GM12878 (cell line): ENCODE data around the gene EPHB1. TPM values are rescaled to one million over a fixed set of nuclear protein-coding genes. Genes with fewer than 3 reads are reported as not detected.

Experiments
- BRCA1 ChIP-seq: IDR thresholded peaks from 2 replicates; pipeline ENCODE4 v1.6.1; 2011; ENCODE audit warnings: low read depth, low read length, improper control_type of control experiment
- EZH2 ChIP-seq: IDR thresholded peaks from 2 replicates; pipeline ENCODE4 v1.6.1; 2012; ENCODE audit warnings: low read depth, mild to moderate bottlenecking, control low read depth, inconsistent platforms, low read length, borderline replicate concordance; ENCODE audit not compliant: control insufficient read depth
- GATAD2B ChIP-seq: fragments of 450-650 bp; conservative IDR thresholded peaks from 2 replicates; pipeline ENCODE4 v1.6.1; 2017; ENCODE audit warnings: low read depth, mild to moderate bottlenecking, moderate library complexity
- HDGF ChIP-seq: fragments of 450-650 bp; IDR thresholded peaks from 2 replicates; pipeline ENCODE4 v1.6.1; 2016; ENCODE audit warnings: antibody characterized with exemption
- IKZF1 ChIP-seq: fragments of 450-650 bp; conservative IDR thresholded peaks from 2 replicates; pipeline ENCODE4 v1.6.1; 2017; ENCODE audit warnings: antibody characterized with exemption, mild to moderate bottlenecking
- MEF2B ChIP-seq: fragments of 450-650 bp; IDR thresholded peaks from 2 replicates; pipeline ENCODE4 v1.6.1; 2018; ENCODE audit warnings: mild to moderate bottlenecking, moderate library complexity; ENCODE audit not compliant: partially characterized antibody, poor library complexity, severe bottlenecking
- MXI1 ChIP-seq: fragments of 150-350 bp; IDR thresholded peaks from 2 replicates; pipeline ENCODE4 v1.6.1; 2011; ENCODE audit warnings: low read depth, mild to moderate bottlenecking, inconsistent platforms, low read length, improper control_type of control experiment
- NR2F1 ChIP-seq: fragments of 450-650 bp; conservative IDR thresholded peaks from 2 replicates; pipeline ENCODE4 v1.6.1; 2017; ENCODE audit warnings: mild to moderate bottlenecking
- PAX8 ChIP-seq: fragments of 450-650 bp; IDR thresholded peaks from 2 replicates; pipeline ENCODE4 v1.6.1; 2017; ENCODE audit warnings: mild to moderate bottlenecking, moderate library complexity
- POLR2AphosphoS2 ChIP-seq: IDR thresholded peaks from 2 replicates; pipeline ENCODE4 v1.6.1; 2011; ENCODE audit warnings: low read depth, mild to moderate bottlenecking, low read length, improper control_type of control experiment, moderate library complexity
- RBBP5 ChIP-seq: fragments of 200-600 bp; sonication (generic); conservative IDR thresholded peaks from 2 replicates; pipeline ENCODE4 v1.6.1; 2016
- SREBF1 ChIP-seq: IDR thresholded peaks from 2 replicates; pipeline ENCODE4 v1.6.1; 2012; ENCODE audit warnings: mild to moderate bottlenecking, low read length
- STAT3 ChIP-seq: IDR thresholded peaks from 2 replicates; pipeline ENCODE4 v1.6.1; 2011; ENCODE audit warnings: low read depth, low read length, improper control_type of control experiment
- SUPT20H ChIP-seq: IDR thresholded peaks from 2 replicates; pipeline ENCODE4 v1.6.1; 2011; ENCODE audit warnings: low read depth, mild to moderate bottlenecking, low read length, moderate library complexity, borderline replicate concordance; ENCODE audit not compliant: control insufficient read depth
- TCF12 ChIP-seq: IDR thresholded peaks from 2 replicates; pipeline ENCODE4 v1.6.1; 2011; ENCODE audit warnings: low read depth, mild to moderate bottlenecking, low read length
- ZBED1 ChIP-seq: IDR thresholded peaks from 2 replicates; pipeline ENCODE4 v1.6.1; 2016; ENCODE audit warnings: borderline replicate concordance
- ZNF274 ChIP-seq: IDR thresholded peaks from one replicate; pipeline ENCODE4 v1.8.0; 2011; ENCODE audit not compliant: insufficient read length, insufficient read depth
- polyA plus RNA-seq, 11 experiments: library from polyadenylated mRNA; depleted of rRNA in 4 of 11; unstranded in 6 of 11; stranded (reverse) in 5 of 11; fragments of >200 nt; fragmentation: Nextera tagmentation in 4 of 11; fragmentation: Illumina TruSeq in 1 of 11; extraction: Ambion mirVana in 4 of 11; extraction: Trizol in 1 of 11; gene quantifications; 1 replicate in 1 of 11; 2 replicates in 10 of 11; pipeline versions ENCODE4 v1.2.1 to v1.2.3, GENCODE V29; 2011 to 2016; ENCODE audit warnings: inconsistent platforms in 2 of 11, missing spikeins in 2 of 11, low read depth in 1 of 11
- total RNA-seq, 4 experiments: library from RNA; depleted of rRNA in 3 of 4; stranded (reverse); fragments of >200 nt in 3 of 4; fragmentation: Illumina TruSeq in 1 of 4; extraction: Trizol in 1 of 4; gene quantifications; 2 replicates each; pipeline versions ENCODE4 v1.2.1 to v1.2.3, GENCODE V29; 2013 to 2021
- TF ChIP-seq, protein P1 (sequence below): fragments of 450-650 bp; IDR thresholded peaks from 2 replicates; pipeline ENCODE4 v1.6.1; 2017; ENCODE audit warnings: mild to moderate bottlenecking
- TF ChIP-seq, protein P2 (sequence below): fragments of 450-650 bp; IDR thresholded peaks from 2 replicates; pipeline ENCODE4 v1.6.1; 2017; ENCODE audit warnings: low read depth, mild to moderate bottlenecking, moderate library complexity
- TF ChIP-seq, protein P3 (sequence below): fragments of 450-650 bp; formaldehyde crosslinking; IDR thresholded peaks from 2 replicates; pipeline ENCODE4 v1.5.0; 2022; ENCODE audit warnings: mild to moderate bottlenecking, missing genetic modification characterization
- TF ChIP-seq, protein P4 (sequence below): fragments of 450-650 bp; IDR thresholded peaks from 2 replicates; pipeline ENCODE4 v1.6.1; 2018; ENCODE audit warnings: borderline replicate concordance, mild to moderate bottlenecking; ENCODE audit not compliant: partially characterized antibody

EPHB1 gene
- total and polyA plus RNA-seq, 10 of the 15 experiments (the other 5 are each of a cell fraction or from before 2014, with no cell fraction given), result 0.33 to 23.8 (median 1.2) TPM

DNA sequence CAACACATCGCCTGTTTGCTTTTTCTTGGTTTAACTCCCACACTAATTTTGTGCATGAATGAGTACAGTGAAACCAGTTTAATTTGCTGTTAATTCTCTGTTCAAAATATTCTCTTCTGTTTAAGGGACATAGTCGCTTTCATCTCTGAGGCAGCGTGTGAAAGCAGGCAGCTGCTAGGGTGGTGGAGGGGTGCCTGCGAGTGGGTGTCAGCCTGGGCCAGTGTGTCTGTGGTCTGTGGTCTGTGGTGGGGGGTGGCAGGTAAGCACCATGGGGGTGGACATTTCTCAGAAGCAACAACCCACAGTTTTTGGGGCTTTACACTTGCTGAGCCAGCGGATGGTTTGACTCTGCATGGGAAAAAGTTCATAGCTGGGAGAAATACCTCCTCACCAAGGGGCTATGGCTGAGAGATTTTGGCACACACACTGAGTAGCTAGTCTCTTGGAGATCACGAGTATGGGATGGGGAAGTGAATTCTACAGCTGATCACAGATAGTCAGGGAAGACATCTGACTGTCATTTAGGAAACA lies 109.2 kb downstream of the EPHB1 start (continued):
- TF ChIP-seq SUPT20H (no peak), EZH2 (peak; percentile 91; the same call in 1 of the 2 replicates), HDGF (no peak), MEF2B (peak; percentile 95), NR2F1 (peak; percentile 91), PAX8 (no peak), RBBP5 (no peak), MXI1 (peak; percentile 89), ZNF274 (no peak), GATAD2B (peak; percentile 100), POLR2AphosphoS2 (no peak), IKZF1 (peak; percentile 97), STAT3 (no peak), TCF12 (peak; percentile 100), ZBED1 (0 out of 2 replicates have a peak, but pooled peaks have one; percentile 22), BRCA1 (no peak), SREBF1 (no peak)
- TF ChIP-seq, protein P1, sequence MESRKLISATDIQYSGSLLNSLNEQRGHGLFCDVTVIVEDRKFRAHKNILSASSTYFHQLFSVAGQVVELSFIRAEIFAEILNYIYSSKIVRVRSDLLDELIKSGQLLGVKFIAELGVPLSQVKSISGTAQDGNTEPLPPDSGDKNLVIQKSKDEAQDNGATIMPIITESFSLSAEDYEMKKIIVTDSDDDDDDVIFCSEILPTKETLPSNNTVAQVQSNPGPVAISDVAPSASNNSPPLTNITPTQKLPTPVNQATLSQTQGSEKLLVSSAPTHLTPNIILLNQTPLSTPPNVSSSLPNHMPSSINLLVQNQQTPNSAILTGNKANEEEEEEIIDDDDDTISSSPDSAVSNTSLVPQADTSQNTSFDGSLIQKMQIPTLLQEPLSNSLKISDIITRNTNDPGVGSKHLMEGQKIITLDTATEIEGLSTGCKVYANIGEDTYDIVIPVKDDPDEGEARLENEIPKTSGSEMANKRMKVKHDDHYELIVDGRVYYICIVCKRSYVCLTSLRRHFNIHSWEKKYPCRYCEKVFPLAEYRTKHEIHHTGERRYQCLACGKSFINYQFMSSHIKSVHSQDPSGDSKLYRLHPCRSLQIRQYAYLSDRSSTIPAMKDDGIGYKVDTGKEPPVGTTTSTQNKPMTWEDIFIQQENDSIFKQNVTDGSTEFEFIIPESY, result no peak
- TF ChIP-seq, protein P2, sequence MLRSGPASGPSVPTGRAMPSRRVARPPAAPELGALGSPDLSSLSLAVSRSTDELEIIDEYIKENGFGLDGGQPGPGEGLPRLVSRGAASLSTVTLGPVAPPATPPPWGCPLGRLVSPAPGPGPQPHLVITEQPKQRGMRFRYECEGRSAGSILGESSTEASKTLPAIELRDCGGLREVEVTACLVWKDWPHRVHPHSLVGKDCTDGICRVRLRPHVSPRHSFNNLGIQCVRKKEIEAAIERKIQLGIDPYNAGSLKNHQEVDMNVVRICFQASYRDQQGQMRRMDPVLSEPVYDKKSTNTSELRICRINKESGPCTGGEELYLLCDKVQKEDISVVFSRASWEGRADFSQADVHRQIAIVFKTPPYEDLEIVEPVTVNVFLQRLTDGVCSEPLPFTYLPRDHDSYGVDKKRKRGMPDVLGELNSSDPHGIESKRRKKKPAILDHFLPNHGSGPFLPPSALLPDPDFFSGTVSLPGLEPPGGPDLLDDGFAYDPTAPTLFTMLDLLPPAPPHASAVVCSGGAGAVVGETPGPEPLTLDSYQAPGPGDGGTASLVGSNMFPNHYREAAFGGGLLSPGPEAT, result peak; percentile 95
- TF ChIP-seq, protein P3, sequence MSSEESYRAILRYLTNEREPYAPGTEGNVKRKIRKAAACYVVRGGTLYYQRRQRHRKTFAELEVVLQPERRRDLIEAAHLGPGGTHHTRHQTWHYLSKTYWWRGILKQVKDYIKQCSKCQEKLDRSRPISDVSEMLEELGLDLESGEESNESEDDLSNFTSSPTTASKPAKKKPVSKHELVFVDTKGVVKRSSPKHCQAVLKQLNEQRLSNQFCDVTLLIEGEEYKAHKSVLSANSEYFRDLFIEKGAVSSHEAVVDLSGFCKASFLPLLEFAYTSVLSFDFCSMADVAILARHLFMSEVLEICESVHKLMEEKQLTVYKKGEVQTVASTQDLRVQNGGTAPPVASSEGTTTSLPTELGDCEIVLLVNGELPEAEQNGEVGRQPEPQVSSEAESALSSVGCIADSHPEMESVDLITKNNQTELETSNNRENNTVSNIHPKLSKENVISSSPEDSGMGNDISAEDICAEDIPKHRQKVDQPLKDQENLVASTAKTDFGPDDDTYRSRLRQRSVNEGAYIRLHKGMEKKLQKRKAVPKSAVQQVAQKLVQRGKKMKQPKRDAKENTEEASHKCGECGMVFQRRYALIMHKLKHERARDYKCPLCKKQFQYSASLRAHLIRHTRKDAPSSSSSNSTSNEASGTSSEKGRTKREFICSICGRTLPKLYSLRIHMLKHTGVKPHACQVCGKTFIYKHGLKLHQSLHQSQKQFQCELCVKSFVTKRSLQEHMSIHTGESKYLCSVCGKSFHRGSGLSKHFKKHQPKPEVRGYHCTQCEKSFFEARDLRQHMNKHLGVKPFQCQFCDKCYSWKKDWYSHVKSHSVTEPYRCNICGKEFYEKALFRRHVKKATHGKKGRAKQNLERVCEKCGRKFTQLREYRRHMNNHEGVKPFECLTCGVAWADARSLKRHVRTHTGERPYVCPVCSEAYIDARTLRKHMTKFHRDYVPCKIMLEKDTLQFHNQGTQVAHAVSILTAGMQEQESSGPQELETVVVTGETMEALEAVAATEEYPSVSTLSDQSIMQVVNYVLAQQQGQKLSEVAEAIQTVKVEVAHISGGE (CRISPR knock-in tag), result no peak
- TF ChIP-seq, protein P4, sequence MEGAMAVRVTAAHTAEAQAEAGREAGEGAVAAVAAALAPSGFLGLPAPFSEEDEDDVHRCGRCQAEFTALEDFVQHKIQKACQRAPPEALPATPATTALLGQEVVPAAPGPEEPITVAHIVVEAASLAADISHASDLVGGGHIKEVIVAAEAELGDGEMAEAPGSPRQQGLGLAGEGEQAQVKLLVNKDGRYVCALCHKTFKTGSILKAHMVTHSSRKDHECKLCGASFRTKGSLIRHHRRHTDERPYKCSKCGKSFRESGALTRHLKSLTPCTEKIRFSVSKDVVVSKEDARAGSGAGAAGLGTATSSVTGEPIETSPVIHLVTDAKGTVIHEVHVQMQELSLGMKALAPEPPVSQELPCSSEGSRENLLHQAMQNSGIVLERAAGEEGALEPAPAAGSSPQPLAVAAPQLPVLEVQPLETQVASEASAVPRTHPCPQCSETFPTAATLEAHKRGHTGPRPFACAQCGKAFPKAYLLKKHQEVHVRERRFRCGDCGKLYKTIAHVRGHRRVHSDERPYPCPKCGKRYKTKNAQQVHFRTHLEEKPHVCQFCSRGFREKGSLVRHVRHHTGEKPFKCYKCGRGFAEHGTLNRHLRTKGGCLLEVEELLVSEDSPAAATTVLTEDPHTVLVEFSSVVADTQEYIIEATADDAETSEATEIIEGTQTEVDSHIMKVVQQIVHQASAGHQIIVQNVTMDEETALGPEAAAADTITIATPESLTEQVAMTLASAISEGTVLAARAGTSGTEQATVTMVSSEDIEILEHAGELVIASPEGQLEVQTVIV, result no peak
